HEK293 (cell line): Measurements from ENCODE around the gene OR2AE1.

ENCODE experiments used
- ATF2 ChIP-seq: fragments of 450-650 bp; formaldehyde crosslinking; IDR thresholded peaks from 2 replicates; pipeline ENCODE4 v1.5.1; 2016; ENCODE audit warnings: missing biosample characterization, missing genetic modification characterization, low read depth
- CTCF ChIP-seq: fragments of 450-650 bp; formaldehyde crosslinking; IDR thresholded peaks from 2 replicates; pipeline ENCODE4 v1.5.1; 2016; ENCODE audit warnings: missing biosample characterization, missing genetic modification characterization
- HOXA7 ChIP-seq: sonication (generic); formaldehyde crosslinking; IDR thresholded peaks from 2 replicates; pipeline ENCODE4 v1.8.1; 2022; ENCODE audit warnings: missing genetic modification reagents, borderline replicate concordance
- REST ChIP-seq: fragments of 450-650 bp; formaldehyde crosslinking; IDR thresholded peaks from 2 replicates; pipeline ENCODE4 v1.5.1; 2016; ENCODE audit warnings: missing biosample characterization, missing genetic modification characterization
- TCF7L2 ChIP-seq: IDR thresholded peaks from 2 replicates; pipeline ENCODE4 v1.6.1; 2011; ENCODE audit warnings: low read depth, mild to moderate bottlenecking, inconsistent platforms, low read length, moderate library complexity, borderline replicate concordance
- WT1 ChIP-seq: fragments of 450-650 bp; formaldehyde crosslinking; IDR thresholded peaks from 2 replicates; pipeline ENCODE4 v1.5.1; 2016; ENCODE audit warnings: missing biosample characterization, missing genetic modification characterization
- ZBTB10 ChIP-seq: fragments of 450-650 bp; formaldehyde crosslinking; IDR thresholded peaks from 2 replicates; pipeline ENCODE4 v1.5.1; 2016; ENCODE audit warnings: missing biosample characterization, missing genetic modification characterization
- ZBTB20 ChIP-seq: fragments of 450-650 bp; formaldehyde crosslinking; IDR thresholded peaks from 2 replicates; pipeline ENCODE4 v1.5.1; 2016; ENCODE audit warnings: missing biosample characterization, missing genetic modification characterization
- ZFP37 ChIP-seq: fragments of 450-650 bp; formaldehyde crosslinking; IDR thresholded peaks from 2 replicates; pipeline ENCODE4 v1.5.1; 2016; ENCODE audit warnings: missing biosample characterization, missing genetic modification characterization
- ZNF138 ChIP-seq: fragments of 450-650 bp; formaldehyde crosslinking; IDR thresholded peaks from 2 replicates; pipeline ENCODE4 v1.5.1; 2016; ENCODE audit warnings: missing biosample characterization, missing genetic modification characterization, borderline replicate concordance
- ZNF324 ChIP-seq: fragments of 450-650 bp; formaldehyde crosslinking; IDR thresholded peaks from 2 replicates; pipeline ENCODE4 v1.5.1; 2016; ENCODE audit warnings: missing biosample characterization, missing genetic modification characterization
- ZNF768 ChIP-seq: fragments of 450-650 bp; formaldehyde crosslinking; IDR thresholded peaks from 2 replicates; pipeline ENCODE4 v1.5.1; 2018; ENCODE audit warnings: missing biosample characterization, mild to moderate bottlenecking, missing genetic modification characterization
- ZNF777 ChIP-seq: fragments of 450-650 bp; formaldehyde crosslinking; IDR thresholded peaks from 2 replicates; pipeline ENCODE4 v1.5.1; 2017; ENCODE audit warnings: missing biosample characterization, missing genetic modification characterization, borderline replicate concordance

- no peak for TF ChIP-seq CTCF (tag by site-specific recombination)
- no peak for TF ChIP-seq WT1 (tag by site-specific recombination)
- TF ChIP-seq TCF7L2 = no peak
- no peak for TF ChIP-seq ZNF768 (tag by site-specific recombination)
- no peak for TF ChIP-seq ZNF324
- TF ChIP-seq ZBTB10 = no peak
- TF ChIP-seq ZFP37 = no peak
- no peak for TF ChIP-seq REST (tag by site-specific recombination)
- TF ChIP-seq ZNF138 = no peak
- TF ChIP-seq ATF2 (tag by site-specific recombination) = no peak
- no peak for TF ChIP-seq ZNF777 (tag by site-specific recombination)
- TF ChIP-seq ZBTB20 (tag by site-specific recombination) = no peak
- no peak for TF ChIP-seq HOXA7 (CRISPR knock-in tag)
Measured at GRCh38 chr7:99860281-99861127, 16.3 kb downstream of the OR2AE1 start.
